GM12878 (cell line): ENCODE data around the gene FUS. TPM values are rescaled to one million over a fixed set of nuclear protein-coding genes. Genes with fewer than 3 reads are reported as not detected.
A peak's percentile ranks its signal among the peaks of the same experiment; 100 is the strongest.

ENCODE experiments used
- BMI1 ChIP-seq: fragments of 450-650 bp; IDR thresholded peaks from 2 replicates; pipeline ENCODE4 v1.6.1; 2016; ENCODE audit warnings: mild to moderate bottlenecking, moderate library complexity, borderline replicate concordance
- BRCA1 ChIP-seq: IDR thresholded peaks from 2 replicates; pipeline ENCODE4 v1.6.1; 2011; ENCODE audit warnings: low read depth, low read length, improper control_type of control experiment
- EP300 ChIP-seq, 2 experiments: fragments of 150-350 bp in 1 of 2; IDR thresholded peaks; 2 replicates each; pipeline ENCODE4 v1.6.1; 2011 to 2012; ENCODE audit warnings: low read depth in 2 of 2, low read length in 2 of 2, borderline replicate concordance in 1 of 2, improper control_type of control experiment in 1 of 2, inconsistent platforms in 1 of 2; ENCODE audit not compliant: control insufficient read depth in 1 of 2
- FOS ChIP-seq: IDR thresholded peaks from 3 replicates; pipeline ENCODE4 v1.6.1; 2011; ENCODE audit warnings: borderline replicate concordance; ENCODE audit not compliant: insufficient read length; ENCODE audit errors: extremely low read depth
- IKZF1 ChIP-seq: fragments of 450-650 bp; conservative IDR thresholded peaks from 2 replicates; pipeline ENCODE4 v1.6.1; 2017; ENCODE audit warnings: antibody characterized with exemption, mild to moderate bottlenecking
- MXI1 ChIP-seq: fragments of 150-350 bp; IDR thresholded peaks from 2 replicates; pipeline ENCODE4 v1.6.1; 2011; ENCODE audit warnings: low read depth, mild to moderate bottlenecking, inconsistent platforms, low read length, improper control_type of control experiment
- NBN ChIP-seq: fragments of 450-650 bp; IDR thresholded peaks from 2 replicates; pipeline ENCODE4 v1.6.1; 2016
- POLR2AphosphoS2 ChIP-seq: IDR thresholded peaks from 2 replicates; pipeline ENCODE4 v1.6.1; 2011; ENCODE audit warnings: low read depth, mild to moderate bottlenecking, low read length, improper control_type of control experiment, moderate library complexity
- SMAD1 ChIP-seq: fragments of 450-650 bp; IDR thresholded peaks from 2 replicates; pipeline ENCODE4 v1.6.1; 2018; ENCODE audit warnings: mild to moderate bottlenecking, low read depth; ENCODE audit not compliant: partially characterized antibody
- SMARCA5 ChIP-seq: fragments of 450-650 bp; IDR thresholded peaks from 2 replicates; pipeline ENCODE4 v1.6.1; 2017; ENCODE audit warnings: mild to moderate bottlenecking
- TAF1 ChIP-seq: IDR thresholded peaks from 2 replicates; pipeline ENCODE4 v1.6.1; 2011; ENCODE audit warnings: mild to moderate bottlenecking, low read depth, low read length, borderline replicate concordance
- polyA plus RNA-seq, 11 experiments: library from polyadenylated mRNA; depleted of rRNA in 4 of 11; unstranded in 6 of 11; stranded (reverse) in 5 of 11; fragments of >200 nt; fragmentation: Nextera tagmentation in 4 of 11; fragmentation: Illumina TruSeq in 1 of 11; extraction: Ambion mirVana in 4 of 11; extraction: Trizol in 1 of 11; gene quantifications; 1 replicate in 1 of 11; 2 replicates in 10 of 11; pipeline versions ENCODE4 v1.2.1 to v1.2.3, GENCODE V29; 2011 to 2016; ENCODE audit warnings: inconsistent platforms in 2 of 11, missing spikeins in 2 of 11, low read depth in 1 of 11
- total RNA-seq, 4 experiments: library from RNA; depleted of rRNA in 3 of 4; stranded (reverse); fragments of >200 nt in 3 of 4; fragmentation: Illumina TruSeq in 1 of 4; extraction: Trizol in 1 of 4; gene quantifications; 2 replicates each; pipeline versions ENCODE4 v1.2.1 to v1.2.3, GENCODE V29; 2013 to 2021
- TF ChIP-seq, protein P1 (sequence below): fragments of 450-650 bp; IDR thresholded peaks from 2 replicates; pipeline ENCODE4 v1.6.1; 2018; ENCODE audit warnings: borderline replicate concordance, mild to moderate bottlenecking; ENCODE audit not compliant: partially characterized antibody
- TF ChIP-seq, protein P2 (sequence below): IDR thresholded peaks from 2 replicates; pipeline ENCODE4 v1.6.1; 2012; ENCODE audit warnings: mild to moderate bottlenecking, low read depth, low read length
- TF ChIP-seq, protein P3 (sequence below): IDR thresholded peaks from 2 replicates; pipeline ENCODE4 v1.6.1; 2011; ENCODE audit warnings: borderline replicate concordance, low read depth, mild to moderate bottlenecking, moderate library complexity, low read length; ENCODE audit not compliant: insufficient read depth, poor library complexity, severe bottlenecking
- TF ChIP-seq, protein P4 (sequence below): fragments of 450-650 bp; IDR thresholded peaks from 2 replicates; pipeline ENCODE4 v1.6.1; 2017; ENCODE audit warnings: mild to moderate bottlenecking, low read depth, inconsistent platforms; ENCODE audit not compliant: poor library complexity, severe bottlenecking

FUS gene
- total and polyA plus RNA-seq, 10 of the 15 experiments (the other 5 are each of a cell fraction or from before 2014, with no cell fraction given), result 46.8 to 521 (median 347) TPM

DNA sequence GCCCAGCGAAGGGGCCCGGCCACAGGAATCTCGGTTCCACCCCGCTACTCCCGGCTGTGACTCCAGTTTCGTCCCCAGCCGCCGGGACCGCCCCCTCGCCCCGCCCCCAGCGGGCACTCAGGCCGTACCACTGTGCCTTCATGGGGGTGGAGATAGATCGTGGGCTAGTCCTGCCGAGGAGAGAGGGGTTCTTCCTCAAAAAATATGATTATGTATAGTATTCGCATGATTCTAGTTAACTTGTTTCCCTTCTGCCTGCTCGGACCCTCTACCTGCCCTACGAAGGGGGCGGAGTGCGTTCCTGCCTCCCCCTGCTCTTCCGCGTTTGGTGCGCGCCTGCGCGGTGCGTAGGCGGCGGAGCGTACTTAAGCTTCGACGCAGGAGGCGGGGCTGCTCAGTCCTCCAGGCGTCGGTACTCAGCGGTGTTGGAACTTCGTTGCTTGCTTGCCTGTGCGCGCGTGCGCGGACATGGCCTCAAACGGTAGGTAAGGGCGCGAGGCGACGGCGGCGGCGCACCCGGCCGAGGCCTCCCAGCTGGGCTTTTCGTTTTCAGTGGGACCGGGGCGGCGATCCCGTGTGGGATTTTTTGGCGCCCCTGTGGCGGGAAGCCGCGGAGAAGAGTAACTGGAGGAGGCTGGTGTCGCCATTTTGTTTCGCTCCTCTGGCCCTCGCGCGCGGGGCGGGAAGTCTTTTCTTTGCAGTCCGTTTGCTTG lies at the start of gene FUS (continued):
- no peak; the same call in 1 of the 2 replicates for TF ChIP-seq MXI1
- TF ChIP-seq IKZF1, result peak; percentile 45
- peak; percentile 100 for TF ChIP-seq POLR2AphosphoS2
- no peak for TF ChIP-seq EP300 (IDR thresholded peaks at IDR 0.05; ENCODE audit: borderline replicate concordance in 1 of 2, control insufficient read depth in 1 of 2, low read depth in 2 of 2, low read length in 2 of 2)
- TF ChIP-seq, protein P1, sequence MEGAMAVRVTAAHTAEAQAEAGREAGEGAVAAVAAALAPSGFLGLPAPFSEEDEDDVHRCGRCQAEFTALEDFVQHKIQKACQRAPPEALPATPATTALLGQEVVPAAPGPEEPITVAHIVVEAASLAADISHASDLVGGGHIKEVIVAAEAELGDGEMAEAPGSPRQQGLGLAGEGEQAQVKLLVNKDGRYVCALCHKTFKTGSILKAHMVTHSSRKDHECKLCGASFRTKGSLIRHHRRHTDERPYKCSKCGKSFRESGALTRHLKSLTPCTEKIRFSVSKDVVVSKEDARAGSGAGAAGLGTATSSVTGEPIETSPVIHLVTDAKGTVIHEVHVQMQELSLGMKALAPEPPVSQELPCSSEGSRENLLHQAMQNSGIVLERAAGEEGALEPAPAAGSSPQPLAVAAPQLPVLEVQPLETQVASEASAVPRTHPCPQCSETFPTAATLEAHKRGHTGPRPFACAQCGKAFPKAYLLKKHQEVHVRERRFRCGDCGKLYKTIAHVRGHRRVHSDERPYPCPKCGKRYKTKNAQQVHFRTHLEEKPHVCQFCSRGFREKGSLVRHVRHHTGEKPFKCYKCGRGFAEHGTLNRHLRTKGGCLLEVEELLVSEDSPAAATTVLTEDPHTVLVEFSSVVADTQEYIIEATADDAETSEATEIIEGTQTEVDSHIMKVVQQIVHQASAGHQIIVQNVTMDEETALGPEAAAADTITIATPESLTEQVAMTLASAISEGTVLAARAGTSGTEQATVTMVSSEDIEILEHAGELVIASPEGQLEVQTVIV, result peak; percentile 93
- TF ChIP-seq NBN, result peak; percentile 93
- peak; percentile 100 for TF ChIP-seq TAF1
- TF ChIP-seq BRCA1, result peak; percentile 36; the same call in 1 of the 2 replicates
- TF ChIP-seq, protein P2, sequence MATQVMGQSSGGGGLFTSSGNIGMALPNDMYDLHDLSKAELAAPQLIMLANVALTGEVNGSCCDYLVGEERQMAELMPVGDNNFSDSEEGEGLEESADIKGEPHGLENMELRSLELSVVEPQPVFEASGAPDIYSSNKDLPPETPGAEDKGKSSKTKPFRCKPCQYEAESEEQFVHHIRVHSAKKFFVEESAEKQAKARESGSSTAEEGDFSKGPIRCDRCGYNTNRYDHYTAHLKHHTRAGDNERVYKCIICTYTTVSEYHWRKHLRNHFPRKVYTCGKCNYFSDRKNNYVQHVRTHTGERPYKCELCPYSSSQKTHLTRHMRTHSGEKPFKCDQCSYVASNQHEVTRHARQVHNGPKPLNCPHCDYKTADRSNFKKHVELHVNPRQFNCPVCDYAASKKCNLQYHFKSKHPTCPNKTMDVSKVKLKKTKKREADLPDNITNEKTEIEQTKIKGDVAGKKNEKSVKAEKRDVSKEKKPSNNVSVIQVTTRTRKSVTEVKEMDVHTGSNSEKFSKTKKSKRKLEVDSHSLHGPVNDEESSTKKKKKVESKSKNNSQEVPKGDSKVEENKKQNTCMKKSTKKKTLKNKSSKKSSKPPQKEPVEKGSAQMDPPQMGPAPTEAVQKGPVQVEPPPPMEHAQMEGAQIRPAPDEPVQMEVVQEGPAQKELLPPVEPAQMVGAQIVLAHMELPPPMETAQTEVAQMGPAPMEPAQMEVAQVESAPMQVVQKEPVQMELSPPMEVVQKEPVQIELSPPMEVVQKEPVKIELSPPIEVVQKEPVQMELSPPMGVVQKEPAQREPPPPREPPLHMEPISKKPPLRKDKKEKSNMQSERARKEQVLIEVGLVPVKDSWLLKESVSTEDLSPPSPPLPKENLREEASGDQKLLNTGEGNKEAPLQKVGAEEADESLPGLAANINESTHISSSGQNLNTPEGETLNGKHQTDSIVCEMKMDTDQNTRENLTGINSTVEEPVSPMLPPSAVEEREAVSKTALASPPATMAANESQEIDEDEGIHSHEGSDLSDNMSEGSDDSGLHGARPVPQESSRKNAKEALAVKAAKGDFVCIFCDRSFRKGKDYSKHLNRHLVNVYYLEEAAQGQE, result peak; percentile 65; the same call in 1 of the 2 replicates
- TF ChIP-seq, protein P3, sequence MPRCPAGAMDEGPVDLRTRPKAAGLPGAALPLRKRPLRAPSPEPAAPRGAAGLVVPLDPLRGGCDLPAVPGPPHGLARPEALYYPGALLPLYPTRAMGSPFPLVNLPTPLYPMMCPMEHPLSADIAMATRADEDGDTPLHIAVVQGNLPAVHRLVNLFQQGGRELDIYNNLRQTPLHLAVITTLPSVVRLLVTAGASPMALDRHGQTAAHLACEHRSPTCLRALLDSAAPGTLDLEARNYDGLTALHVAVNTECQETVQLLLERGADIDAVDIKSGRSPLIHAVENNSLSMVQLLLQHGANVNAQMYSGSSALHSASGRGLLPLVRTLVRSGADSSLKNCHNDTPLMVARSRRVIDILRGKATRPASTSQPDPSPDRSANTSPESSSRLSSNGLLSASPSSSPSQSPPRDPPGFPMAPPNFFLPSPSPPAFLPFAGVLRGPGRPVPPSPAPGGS, result peak; percentile 61
- no peak for TF ChIP-seq FOS
- TF ChIP-seq SMARCA5, result peak; percentile 83
- TF ChIP-seq, protein P4, sequence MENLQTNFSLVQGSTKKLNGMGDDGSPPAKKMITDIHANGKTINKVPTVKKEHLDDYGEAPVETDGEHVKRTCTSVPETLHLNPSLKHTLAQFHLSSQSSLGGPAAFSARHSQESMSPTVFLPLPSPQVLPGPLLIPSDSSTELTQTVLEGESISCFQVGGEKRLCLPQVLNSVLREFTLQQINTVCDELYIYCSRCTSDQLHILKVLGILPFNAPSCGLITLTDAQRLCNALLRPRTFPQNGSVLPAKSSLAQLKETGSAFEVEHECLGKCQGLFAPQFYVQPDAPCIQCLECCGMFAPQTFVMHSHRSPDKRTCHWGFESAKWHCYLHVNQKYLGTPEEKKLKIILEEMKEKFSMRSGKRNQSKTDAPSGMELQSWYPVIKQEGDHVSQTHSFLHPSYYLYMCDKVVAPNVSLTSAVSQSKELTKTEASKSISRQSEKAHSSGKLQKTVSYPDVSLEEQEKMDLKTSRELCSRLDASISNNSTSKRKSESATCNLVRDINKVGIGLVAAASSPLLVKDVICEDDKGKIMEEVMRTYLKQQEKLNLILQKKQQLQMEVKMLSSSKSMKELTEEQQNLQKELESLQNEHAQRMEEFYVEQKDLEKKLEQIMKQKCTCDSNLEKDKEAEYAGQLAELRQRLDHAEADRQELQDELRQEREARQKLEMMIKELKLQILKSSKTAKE, result peak; percentile 98
- TF ChIP-seq SMAD1, result peak; percentile 93
- no peak for TF ChIP-seq BMI1
